ENCODE results near the gene DPYSL5. TPM values are rescaled to one million over a fixed set of nuclear protein-coding genes. Genes with fewer than 3 reads are reported as not detected.
A peak's percentile ranks its signal among the peaks of the same experiment; 100 is the strongest.

DPYSL5 gene
- total and polyA plus RNA-seq, 2 of the 8 experiments (the other 6 are each of a cell fraction or from before 2014, with no cell fraction given) = 11.9 to 16.4 TPM

- ChIA-PET CTCF (ENCODE audit: partially characterized antibody) (interaction anchor here (0.8 to 4.4 kb wide), 13 partner anchors 9 to 91 kb away, joined by 3 to 31 read pairs (median 5); no protein-coding TSS in a partner anchor), POLR2A (ENCODE audit: partially characterized antibody) (no interaction called here)
- no peaks in the 10 kb centered on the region for H3K23me2 ChIP-seq (ENCODE audit: low read depth, low read length)
- H4K5ac ChIP-seq (ENCODE audit: insufficient read length, low read depth, low read length) = no peak overlapping the region
- DNase-seq (ENCODE audit: low read depth in 1 of 2, low spot score in 2 of 2) (no peak), FAIRE-seq (no peak)
- no peak overlapping the region for H2AK5ac ChIP-seq (ENCODE audit: low read depth, low read length)
- H4K91ac ChIP-seq (replicated peaks; ENCODE audit: insufficient read length, low read length) = no peak overlapping the region
- no peak overlapping the region for H3K56ac ChIP-seq (replicated peaks; ENCODE audit: insufficient read length, low read depth, low read length)
- H3K4me2 ChIP-seq (ENCODE audit: insufficient read depth in 1 of 2, low read depth in 2 of 2, low read length in 2 of 2) = no peak overlapping the region
- H3K79me2 ChIP-seq (ENCODE audit: control insufficient read depth in 1 of 2, insufficient read depth in 2 of 2, low read length in 2 of 2) = no peaks in the 10 kb centered on the region
- H3K36me3 ChIP-seq (ENCODE audit: control insufficient read depth in 2 of 4, insufficient read depth in 4 of 4, low read length in 3 of 4) = no peaks in the 10 kb centered on the region; a peak in 1 of 8 replicates
- H3K9me3 ChIP-seq (ENCODE audit: insufficient read depth in 2 of 2, low read depth in 1 of 2, low read length in 1 of 2) = no peaks in the 10 kb centered on the region; a peak in 1 of 4 replicates
- no peak overlapping the region for H3K4ac ChIP-seq (replicated peaks; ENCODE audit: insufficient read length, low read depth, low read length)
- no peak overlapping the region; the same call in 1 of the 2 replicates for H2BK5ac ChIP-seq (ENCODE audit: low read depth, low read length)
- H3K23ac ChIP-seq (ENCODE audit: insufficient read length) = no peak overlapping the region
- peaks cover 0 to 4% (median 1%) of the 10 kb centered on the region in 4 experiments; a peak in 4 of 7 replicates for H3K4me1 ChIP-seq (replicated peaks in 1 of 4; ENCODE audit: control insufficient read depth in 3 of 4, insufficient read depth in 4 of 4, low read length in 3 of 4)
- H3K4me3 ChIP-seq (ENCODE audit: extremely low read depth in 1 of 4, insufficient read depth in 2 of 4, low read depth in 3 of 4, low read length in 4 of 4) = no peak overlapping the region
- no peak overlapping the region for H2BK20ac ChIP-seq (ENCODE audit: low read length)
- H3K9ac ChIP-seq (replicated peaks in 1 of 4; ENCODE audit: extremely low read depth in 1 of 4, low read depth in 3 of 4, low read length in 3 of 4) = no peak overlapping the region
- H3K27ac ChIP-seq (ENCODE audit: low read depth, low read length) = no peak overlapping the region
- H4K20me1 ChIP-seq (replicated peaks in 1 of 2; ENCODE audit: control insufficient read depth in 1 of 2, insufficient read depth in 2 of 2, low read length in 2 of 2) = peaks cover 0 to 5% of the 10 kb centered on the region in 2 experiments
- no peak overlapping the region for H4K8ac ChIP-seq (ENCODE audit: extremely low read depth, insufficient read depth, low read length)
- no peaks in the 10 kb centered on the region for H3K79me1 ChIP-seq (ENCODE audit: low read depth, low read length)
- no peak overlapping the region for H2BK120ac ChIP-seq (replicated peaks; ENCODE audit: low read depth, low read length)
- no peak overlapping the region for H3K18ac ChIP-seq (ENCODE audit: extremely low read depth, low read length)
- no peak for TF ChIP-seq KDM1A (IDR thresholded peaks at IDR 0.05; ENCODE audit: borderline replicate concordance, low read length)
- TF ChIP-seq CTCF (IDR thresholded peaks at IDR 0.05; ENCODE audit: control extremely low read depth in 1 of 3, insufficient read depth in 1 of 3, low read depth in 1 of 3, low read length in 3 of 3) = peak in 1 of 3 experiments; percentile 15; a peak in 1 of 4 replicates
- TF ChIP-seq BRCA1 (IDR thresholded peaks at IDR 0.05; ENCODE audit: low read depth, low read length) = no peak
- no peak for TF ChIP-seq HDAC2 (IDR thresholded peaks at IDR 0.05; ENCODE audit: borderline replicate concordance in 1 of 2, low read depth in 2 of 2, low read length in 2 of 2)
- no peak for TF ChIP-seq RBBP5 (IDR thresholded peaks at IDR 0.05; ENCODE audit: borderline replicate concordance, low read depth, low read length)
- no peak for TF ChIP-seq SIX5 (IDR thresholded peaks at IDR 0.05; ENCODE audit: low read depth, low read length)
- no peak for TF ChIP-seq FOSL1 (IDR thresholded peaks at IDR 0.05; ENCODE audit: insufficient read depth, low read depth, low read length)
- no peaks in the 10 kb centered on the region; a peak in 2 of 7 replicates for H3K27me3 ChIP-seq (replicated peaks in 1 of 4; ENCODE audit: control insufficient read depth in 3 of 4, extremely low read depth in 1 of 4, insufficient read depth in 3 of 4, low read length in 3 of 4)
- H3K14ac ChIP-seq (ENCODE audit: insufficient read length) = no peak overlapping the region
- H2BK15ac ChIP-seq (ENCODE audit: low read length) = no peak overlapping the region
- no peak overlapping the region for H2BK12ac ChIP-seq (ENCODE audit: low read depth, low read length)
- WGBS, 2 experiments (ENCODE audit: extremely low coverage in 1 of 2, insufficient coverage in 1 of 2, insufficient read length in 1 of 2, insufficient replicate concordance in 2 of 2, low coverage in 1 of 2, low lambda C conversion rate in 2 of 2, missing lambda C conversion rate in 1 of 2) = 89% methylated on average over 16 of the region's 16 CpGs; no CpG with 5 or more reads in 1 of the 2 experiments
- H2AFZ ChIP-seq (ENCODE audit: low read length) = no peak overlapping the region
Observed at GRCh38 chr2:26933431-26934334, 85.8 kb downstream of the DPYSL5 start.
